HCT116 (cell line): Measurements from ENCODE around the gene PLCG2. TPM values are rescaled to one million over a fixed set of nuclear protein-coding genes. Genes with fewer than 3 reads are reported as not detected.

Source experiments
- ATAC-seq: fragments of 200-7000 bp; cut with Tn5 transposase; 2 replicates; pipeline ENCODE4 v1.9.1; 2020; ENCODE audit warnings: mild to moderate bottlenecking, moderate library complexity
- BruUV-seq: library from RNA; stranded (reverse); fragments of 400-500 nt; replicated peaks from 2 replicates; lab custom pipeline; 2021; lab: Mats Ljungman, UMichigan
- CTCF ChIA-PET: fragments of 300-600 bp; sonication (Branson Sonifier 250); formaldehyde crosslinking; loops from one replicate; lab custom pipeline; 2021; ENCODE audit warnings: antibody characterized with exemption; lab: Charles Lee
- POLR2A ChIA-PET: fragments of 300-600, 350-600 bp; sonication (Branson Sonifier 250); formaldehyde crosslinking; loops from one replicate; lab custom pipeline; 2021; ENCODE audit warnings: antibody characterized with exemption; lab: Charles Lee
- RAD21 ChIA-PET, 2 experiments: fragments of 300-600 bp; sonication (Branson Sonifier 250); formaldehyde crosslinking; loops; one replicate each; lab custom pipeline; 2023; ENCODE audit warnings: low total read pairs in 2 of 2; ENCODE audit not compliant: uncharacterized antibody in 2 of 2, unreplicated experiment in 2 of 2, low non-redundant PET in 1 of 2; lab: Charles Lee
- DNase-seq: peaks from one replicate; pipeline ENCODE4 v3.0.0-alpha.2; 2010; ENCODE audit warnings: low read depth, low spot score
- H2AFZ ChIP-seq: fragments of 200-600 bp; shearing (Covaris generic), sonication (generic); 2 replicates; pipeline ENCODE4 v1.6.1; 2017; ENCODE audit warnings: low read depth, mixed run types, mixed read lengths, antibody characterized with exemption, low read length; ENCODE audit not compliant: poor library complexity, severe bottlenecking
- H3K27ac ChIP-seq: 2 replicates; pipeline ENCODE4 v1.5.1; 2012; ENCODE audit warnings: low read depth, low read length
- H3K27me3 ChIP-seq: fragments of 200-600 bp; sonication (generic); 2 replicates; pipeline ENCODE4 v1.6.1; 2016; ENCODE audit warnings: mixed run types, low read length, mixed read lengths; ENCODE audit not compliant: insufficient read depth
- H3K36me3 ChIP-seq, 2 experiments: fragments of 200-500 bp in 1 of 2; fragments of 200-600 bp in 1 of 2; sonication (Bioruptor generic) in 1 of 2; sonication (generic) in 1 of 2; 2 replicates each; pipeline versions ENCODE4 v1.5.1 to v1.6.1; 2014 to 2016; ENCODE audit warnings: low read length in 2 of 2, inconsistent platforms in 1 of 2, mixed read lengths in 1 of 2, mixed run types in 1 of 2; ENCODE audit not compliant: insufficient read depth in 2 of 2, control insufficient read depth in 1 of 2
- H3K4me1 ChIP-seq, 2 experiments: fragments of 200-600 bp in 1 of 2; sonication (generic) in 1 of 2; 2 replicates each; pipeline versions ENCODE4 v1.5.1 to v1.6.1; 2012 to 2017; ENCODE audit warnings: low read length in 2 of 2, inconsistent platforms in 1 of 2, mild to moderate bottlenecking in 1 of 2, mixed read lengths in 1 of 2, mixed run types in 1 of 2, moderate library complexity in 1 of 2; ENCODE audit not compliant: insufficient read depth in 2 of 2, control insufficient read depth in 1 of 2
- H3K4me2 ChIP-seq: fragments of 200-600 bp; sonication (generic); 2 replicates; pipeline ENCODE4 v1.6.1; 2017; ENCODE audit warnings: mixed run types, low read length, mixed read lengths
- H3K4me3 ChIP-seq, 2 experiments: fragments of 200-600 bp in 1 of 2; sonication (generic) in 1 of 2; replicated peaks in 1 of 2; 2 replicates each; pipeline ENCODE4 v1.5.1; 2011 to 2016; ENCODE audit warnings: low read length in 2 of 2, control low read depth in 1 of 2, low read depth in 1 of 2, mild to moderate bottlenecking in 1 of 2, mixed read lengths in 1 of 2, mixed run types in 1 of 2
- H3K79me2 ChIP-seq: fragments of 200-600 bp; sonication (generic); 2 replicates; pipeline ENCODE4 v1.6.1; 2017; ENCODE audit warnings: mild to moderate bottlenecking, mixed run types, low read length, moderate library complexity, mixed read lengths; ENCODE audit not compliant: insufficient read depth
- H3K9ac ChIP-seq: fragments of 200-600 bp; sonication (generic); 2 replicates; pipeline ENCODE4 v1.6.1; 2016; ENCODE audit warnings: low read length, mixed read lengths
- H3K9me2 ChIP-seq: fragments of 200-600 bp; sonication (generic), shearing (Covaris generic); 2 replicates; pipeline ENCODE4 v1.6.1; 2017; ENCODE audit warnings: mixed run types, mild to moderate bottlenecking, moderate library complexity; ENCODE audit not compliant: insufficient read depth
- H3K9me3 ChIP-seq, 2 experiments: fragments of 200-500 bp in 1 of 2; fragments of 200-600 bp in 1 of 2; sonication (Bioruptor generic) in 1 of 2; sonication (generic) in 1 of 2; 2 replicates each; pipeline ENCODE4 v1.6.1; 2014 to 2017; ENCODE audit warnings: low read length in 2 of 2, mixed read lengths in 2 of 2, inconsistent platforms in 1 of 2, low read depth in 1 of 2, mild to moderate bottlenecking in 1 of 2, mixed run types in 1 of 2, moderate library complexity in 1 of 2; ENCODE audit not compliant: control insufficient read depth in 1 of 2, insufficient read depth in 1 of 2
- H4K20me1 ChIP-seq: fragments of 200-600 bp; sonication (generic), shearing (Covaris generic); 2 replicates; pipeline ENCODE4 v1.6.1; 2017; ENCODE audit warnings: mixed run types, mild to moderate bottlenecking, moderate library complexity; ENCODE audit not compliant: insufficient read depth
- CBX3 ChIP-seq: IDR thresholded peaks from 2 replicates; pipeline ENCODE4 v1.6.1; 2012; ENCODE audit warnings: low read depth
- CTCF ChIP-seq, 3 experiments: fragments of 200-600 bp in 1 of 3; sonication (generic) in 1 of 3; IDR thresholded peaks in 2 of 3; conservative IDR thresholded peaks in 1 of 3; 2 replicates each; pipeline ENCODE4 v1.5.1; 2012 to 2017; ENCODE audit warnings: low read depth in 2 of 3, low read length in 2 of 3, antibody characterized with exemption in 1 of 3, borderline replicate concordance in 1 of 3, control low read depth in 1 of 3, mild to moderate bottlenecking in 1 of 3, mixed read lengths in 1 of 3, mixed run types in 1 of 3, moderate library complexity in 1 of 3; ENCODE audit not compliant: insufficient read depth in 1 of 3
- ELF1 ChIP-seq: IDR thresholded peaks from 2 replicates; pipeline ENCODE4 v1.6.1; 2012; ENCODE audit warnings: low read depth, borderline replicate concordance
- EZH2 ChIP-seq: fragments of 200-600 bp; sonication (generic); IDR thresholded peaks from 2 replicates; pipeline ENCODE4 v1.6.1; 2017; ENCODE audit warnings: antibody characterized with exemption, mixed run types
- EZH2phosphoT487 ChIP-seq: fragments of 200-600 bp; IDR thresholded peaks from 2 replicates; pipeline ENCODE4 v1.6.1; 2018; ENCODE audit warnings: antibody characterized with exemption, borderline replicate concordance
- FOSL1 ChIP-seq: IDR thresholded peaks from 2 replicates; pipeline ENCODE4 v1.6.1; 2012; ENCODE audit warnings: low read depth
- JUND ChIP-seq: IDR thresholded peaks from 2 replicates; pipeline ENCODE4 v1.6.1; 2012
- POLR2A ChIP-seq: IDR thresholded peaks from 2 replicates; pipeline ENCODE4 v1.7.0; 2011; ENCODE audit warnings: borderline replicate concordance; ENCODE audit not compliant: insufficient read depth, insufficient read length; ENCODE audit errors: extremely low read depth
- POLR2AphosphoS5 ChIP-seq: IDR thresholded peaks from 2 replicates; pipeline ENCODE4 v1.6.1; 2011; ENCODE audit warnings: mild to moderate bottlenecking, low read depth, low read length, moderate library complexity
- SP1 ChIP-seq: IDR thresholded peaks from 2 replicates; pipeline ENCODE4 v1.6.1; 2012; ENCODE audit warnings: low read depth
- SRF ChIP-seq: IDR thresholded peaks from 2 replicates; pipeline ENCODE4 v1.6.1; 2012; ENCODE audit warnings: low read depth
- TCF7L2 ChIP-seq: IDR thresholded peaks from 2 replicates; pipeline ENCODE4 v1.7.0; 2011; ENCODE audit warnings: borderline replicate concordance, inconsistent platforms; ENCODE audit not compliant: insufficient read depth, insufficient read length; ENCODE audit errors: extremely low read depth
- ZFX ChIP-seq: fragments of 450-650 bp; IDR thresholded peaks from 2 replicates; pipeline ENCODE4 v1.6.1; 2017
- ZNF274 ChIP-seq: fragments of 200-500 bp; sonication (Bioruptor generic); IDR thresholded peaks from 2 replicates; pipeline ENCODE4 v1.6.1; 2014; ENCODE audit warnings: mild to moderate bottlenecking, low read depth, low read length, inconsistent platforms
- intact Hi-C: fragments of 100-400 bp; cut with micrococcal nuclease; formaldehyde crosslinking; loops from 2 replicates; pipeline ENCODE4 v1.10.0; 2022
- total RNA-seq: library from RNA; stranded (reverse); gene quantifications from one replicate; pipeline ENCODE4 v1.2.1, GENCODE V29; 2021; ENCODE audit not compliant: unreplicated experiment
- TF ChIP-seq, protein P1 (sequence below): IDR thresholded peaks from 2 replicates; pipeline ENCODE4 v1.6.1; 2012
- TF ChIP-seq, protein P2 (sequence below): IDR thresholded peaks from 2 replicates; pipeline ENCODE4 v1.6.1; 2011; ENCODE audit warnings: mild to moderate bottlenecking, low read length, moderate library complexity; ENCODE audit not compliant: insufficient replicate concordance; ENCODE audit errors: extremely low read depth

PLCG2 gene
- total RNA-seq, 1 experiment from 2014 or later: 31.2 TPM

DNA sequence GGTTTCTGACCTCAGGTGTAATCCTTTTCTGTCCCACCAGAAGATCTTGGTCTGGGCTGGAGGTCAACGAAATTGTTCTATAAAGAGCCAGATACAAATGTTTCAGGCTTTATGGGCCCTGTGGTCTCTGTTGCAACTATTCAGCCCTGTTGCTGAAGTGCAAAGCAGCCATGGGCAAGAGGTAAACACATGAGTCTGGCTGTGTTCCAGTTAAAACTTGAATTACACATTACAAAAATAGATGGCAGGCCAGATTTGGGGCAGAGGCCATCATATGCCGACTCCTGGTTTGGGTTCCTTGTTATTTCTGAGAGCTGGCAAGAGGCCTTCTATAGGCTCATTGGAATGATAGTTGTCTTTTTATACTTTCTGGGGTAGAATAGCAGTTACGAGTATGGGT is 117.8 kb downstream of the PLCG2 start (continued):
- no peak for TF ChIP-seq CTCF (IDR thresholded peaks at IDR 0.05 in 2 of 3, conservative IDR thresholded peaks at IDR 0.05 in 1 of 3; ENCODE audit: borderline replicate concordance in 1 of 3, insufficient read depth in 1 of 3, low read depth in 2 of 3, low read length in 2 of 3)
- TF ChIP-seq EZH2phosphoT487: no peak
- TF ChIP-seq ZNF274: no peak

DNA sequence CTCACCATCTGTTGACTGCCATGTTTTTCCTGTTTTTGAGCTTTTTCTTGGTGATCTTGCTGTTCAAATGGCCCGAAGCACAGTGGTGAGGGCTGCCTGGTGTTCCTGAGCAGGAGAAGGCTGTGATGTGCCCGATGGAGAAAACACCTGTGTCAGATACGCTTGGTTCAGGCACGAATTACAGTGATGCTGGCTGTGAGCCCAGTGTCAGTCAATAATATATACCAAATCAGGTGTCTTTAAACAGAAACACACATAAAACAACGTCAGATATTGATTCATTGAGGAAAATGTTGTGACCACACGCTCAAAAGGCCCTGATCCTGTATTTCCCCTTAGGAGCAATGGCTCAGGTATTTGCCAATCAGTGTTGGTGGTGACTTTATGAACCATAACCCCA is 120.5 kb downstream of the PLCG2 start:
- no peaks in the 10 kb centered on the region for H3K9me2 ChIP-seq
- peaks cover 0 to 3% of the 10 kb centered on the region in 2 experiments; a peak in 1 of 4 replicates for H3K36me3 ChIP-seq
- no peaks in the 10 kb centered on the region for H3K79me2 ChIP-seq
- intact Hi-C loops: no loop called here
- RAD21 ChIA-PET: no interaction called here
- BruUV-seq: no TSS peak
- H2AFZ ChIP-seq: no peak overlapping the region
- H3K27ac ChIP-seq: no peak overlapping the region
- H3K4me1 ChIP-seq: no peaks in the 10 kb centered on the region
- no peak overlapping the region for H3K4me3 ChIP-seq
- no peaks in the 10 kb centered on the region for H3K9me3 ChIP-seq
- CTCF ChIA-PET: no interaction called here
- H3K4me2 ChIP-seq: no peak overlapping the region
- POLR2A ChIA-PET: no interaction called here
- DNase-seq (no peak), ATAC-seq (no peak)
- no peaks in the 10 kb centered on the region for H3K27me3 ChIP-seq
- no peak overlapping the region for H3K9ac ChIP-seq
- H4K20me1 ChIP-seq: no peaks in the 10 kb centered on the region
- TF ChIP-seq ZFX (no peak), JUND (no peak), POLR2AphosphoS5 (no peak), FOSL1 (no peak), POLR2A (no peak), CBX3 (no peak), CTCF (IDR thresholded peaks at IDR 0.05 in 2 of 3, conservative IDR thresholded peaks at IDR 0.05 in 1 of 3; ENCODE audit: borderline replicate concordance in 1 of 3, insufficient read depth in 1 of 3, low read depth in 2 of 3, low read length in 2 of 3) (no peak; a peak in 1 of 6 replicates), SRF (no peak), EZH2 (no peak), ELF1 (no peak), TCF7L2 (no peak), SP1 (no peak)
- TF ChIP-seq, protein P1, sequence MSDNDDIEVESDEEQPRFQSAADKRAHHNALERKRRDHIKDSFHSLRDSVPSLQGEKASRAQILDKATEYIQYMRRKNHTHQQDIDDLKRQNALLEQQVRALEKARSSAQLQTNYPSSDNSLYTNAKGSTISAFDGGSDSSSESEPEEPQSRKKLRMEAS: no peak
- TF ChIP-seq, protein P2, sequence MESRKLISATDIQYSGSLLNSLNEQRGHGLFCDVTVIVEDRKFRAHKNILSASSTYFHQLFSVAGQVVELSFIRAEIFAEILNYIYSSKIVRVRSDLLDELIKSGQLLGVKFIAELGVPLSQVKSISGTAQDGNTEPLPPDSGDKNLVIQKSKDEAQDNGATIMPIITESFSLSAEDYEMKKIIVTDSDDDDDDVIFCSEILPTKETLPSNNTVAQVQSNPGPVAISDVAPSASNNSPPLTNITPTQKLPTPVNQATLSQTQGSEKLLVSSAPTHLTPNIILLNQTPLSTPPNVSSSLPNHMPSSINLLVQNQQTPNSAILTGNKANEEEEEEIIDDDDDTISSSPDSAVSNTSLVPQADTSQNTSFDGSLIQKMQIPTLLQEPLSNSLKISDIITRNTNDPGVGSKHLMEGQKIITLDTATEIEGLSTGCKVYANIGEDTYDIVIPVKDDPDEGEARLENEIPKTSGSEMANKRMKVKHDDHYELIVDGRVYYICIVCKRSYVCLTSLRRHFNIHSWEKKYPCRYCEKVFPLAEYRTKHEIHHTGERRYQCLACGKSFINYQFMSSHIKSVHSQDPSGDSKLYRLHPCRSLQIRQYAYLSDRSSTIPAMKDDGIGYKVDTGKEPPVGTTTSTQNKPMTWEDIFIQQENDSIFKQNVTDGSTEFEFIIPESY: no peak
